ENCODE measurements around the gene SLC10A4.

DNA sequence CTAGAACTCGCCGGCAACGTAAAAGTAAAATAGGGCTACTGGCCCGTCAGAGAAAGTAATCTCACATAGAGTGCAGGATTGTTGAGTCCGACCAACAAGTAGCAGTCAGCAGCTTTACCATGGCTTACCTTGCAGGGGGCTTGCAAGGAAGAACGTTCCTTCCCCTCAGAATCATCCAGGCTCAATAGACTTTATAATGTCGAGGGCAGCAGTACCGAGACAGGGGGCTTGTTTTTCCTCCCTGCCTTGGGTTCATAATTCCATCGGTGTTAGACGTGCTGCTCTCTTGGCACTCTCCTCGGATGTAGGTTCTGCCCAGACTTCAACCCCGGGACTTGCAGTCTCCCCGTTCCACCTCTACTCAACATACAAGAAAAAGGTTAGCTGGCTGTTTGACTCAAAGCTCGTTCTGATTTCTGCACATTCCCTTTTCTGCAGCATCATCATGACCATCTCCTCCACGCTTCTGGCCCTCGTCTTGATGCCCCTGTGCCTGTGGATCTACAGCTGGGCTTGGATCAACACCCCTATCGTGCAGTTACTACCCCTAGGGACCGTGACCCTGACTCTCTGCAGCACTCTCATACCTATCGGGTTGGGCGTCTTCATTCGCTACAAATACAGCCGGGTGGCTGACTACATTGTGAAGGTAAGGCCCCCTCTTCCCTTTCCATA lies 1.5 kb downstream of the SLC10A4 start:
- TF ChIP-seq, protein P1, sequence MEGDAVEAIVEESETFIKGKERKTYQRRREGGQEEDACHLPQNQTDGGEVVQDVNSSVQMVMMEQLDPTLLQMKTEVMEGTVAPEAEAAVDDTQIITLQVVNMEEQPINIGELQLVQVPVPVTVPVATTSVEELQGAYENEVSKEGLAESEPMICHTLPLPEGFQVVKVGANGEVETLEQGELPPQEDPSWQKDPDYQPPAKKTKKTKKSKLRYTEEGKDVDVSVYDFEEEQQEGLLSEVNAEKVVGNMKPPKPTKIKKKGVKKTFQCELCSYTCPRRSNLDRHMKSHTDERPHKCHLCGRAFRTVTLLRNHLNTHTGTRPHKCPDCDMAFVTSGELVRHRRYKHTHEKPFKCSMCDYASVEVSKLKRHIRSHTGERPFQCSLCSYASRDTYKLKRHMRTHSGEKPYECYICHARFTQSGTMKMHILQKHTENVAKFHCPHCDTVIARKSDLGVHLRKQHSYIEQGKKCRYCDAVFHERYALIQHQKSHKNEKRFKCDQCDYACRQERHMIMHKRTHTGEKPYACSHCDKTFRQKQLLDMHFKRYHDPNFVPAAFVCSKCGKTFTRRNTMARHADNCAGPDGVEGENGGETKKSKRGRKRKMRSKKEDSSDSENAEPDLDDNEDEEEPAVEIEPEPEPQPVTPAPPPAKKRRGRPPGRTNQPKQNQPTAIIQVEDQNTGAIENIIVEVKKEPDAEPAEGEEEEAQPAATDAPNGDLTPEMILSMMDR (IDR thresholded peaks at IDR 0.05; ENCODE audit: poor library complexity) = no peak
- TF ChIP-seq EZH2 (IDR thresholded peaks at IDR 0.05; ENCODE audit: borderline replicate concordance) = no peak
- TF ChIP-seq EZH2phosphoT487 (IDR thresholded peaks at IDR 0.05; ENCODE audit: low read depth, severe bottlenecking, unreplicated experiment) = no peak

All from hepatocyte (in vitro differentiated cells).